Endothelial cell of umbilical vein (primary cell): ENCODE data around the gene KRCC1.
"Not testable (repeated sequence)": the region's sequence is repeated elsewhere in the genome, so short reads cannot be mapped to it uniquely, and the experiment has no call there.

Experiments used
- EZH2 ChIP-seq: IDR thresholded peaks from 2 replicates; pipeline ENCODE4 v1.6.1; 2012; ENCODE audit warnings: borderline replicate concordance, low read depth, mild to moderate bottlenecking, moderate library complexity, low read length, inconsistent platforms; ENCODE audit not compliant: severe bottlenecking
- POLR2A ChIP-seq: IDR thresholded peaks from 2 replicates; pipeline ENCODE4 v1.6.1; 2012; ENCODE audit warnings: low read depth, mild to moderate bottlenecking, control low read depth, low read length
- POLR2AphosphoS5 ChIP-seq: IDR thresholded peaks from 2 replicates; pipeline ENCODE4 v1.6.1; 2012; ENCODE audit warnings: low read depth, mild to moderate bottlenecking, control low read depth, low read length, moderate library complexity; ENCODE audit not compliant: insufficient read depth
- TF ChIP-seq, protein P1 (sequence below): IDR thresholded peaks from 2 replicates; pipeline ENCODE4 v1.6.1; 2011; ENCODE audit not compliant: insufficient read depth, insufficient read length
- TF ChIP-seq, protein P2 (sequence below), 2 donors: IDR thresholded peaks; 1 replicate in 1 of 2; 2 replicates in 1 of 2; pipeline ENCODE4 v1.5.1; 2011; ENCODE audit warnings: low read length in 2 of 2, mild to moderate bottlenecking in 2 of 2, moderate library complexity in 2 of 2, control low read depth in 1 of 2, inconsistent platforms in 1 of 2, low read depth in 1 of 2; ENCODE audit not compliant: insufficient read depth in 1 of 2; ENCODE audit errors: extremely low read depth in 1 of 2

DNA sequence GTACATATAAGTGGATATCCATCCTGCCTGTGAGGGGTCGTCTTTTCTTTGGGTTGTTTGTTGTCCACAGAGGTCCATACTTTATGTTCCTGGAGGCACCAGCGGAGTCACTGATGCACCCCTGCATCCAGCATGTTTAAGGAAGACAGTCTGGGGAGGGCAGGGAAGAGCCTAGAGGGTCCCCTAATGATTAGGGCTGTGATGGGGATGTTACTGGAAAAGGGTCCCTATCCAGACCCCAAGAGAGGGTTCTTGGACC lies 37.9 kb downstream of the KRCC1 start:
- TF ChIP-seq, protein P1, sequence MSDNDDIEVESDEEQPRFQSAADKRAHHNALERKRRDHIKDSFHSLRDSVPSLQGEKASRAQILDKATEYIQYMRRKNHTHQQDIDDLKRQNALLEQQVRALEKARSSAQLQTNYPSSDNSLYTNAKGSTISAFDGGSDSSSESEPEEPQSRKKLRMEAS, result not testable (repeated sequence)
- not testable (repeated sequence) for TF ChIP-seq EZH2, POLR2AphosphoS5, POLR2A
- TF ChIP-seq, protein P2, sequence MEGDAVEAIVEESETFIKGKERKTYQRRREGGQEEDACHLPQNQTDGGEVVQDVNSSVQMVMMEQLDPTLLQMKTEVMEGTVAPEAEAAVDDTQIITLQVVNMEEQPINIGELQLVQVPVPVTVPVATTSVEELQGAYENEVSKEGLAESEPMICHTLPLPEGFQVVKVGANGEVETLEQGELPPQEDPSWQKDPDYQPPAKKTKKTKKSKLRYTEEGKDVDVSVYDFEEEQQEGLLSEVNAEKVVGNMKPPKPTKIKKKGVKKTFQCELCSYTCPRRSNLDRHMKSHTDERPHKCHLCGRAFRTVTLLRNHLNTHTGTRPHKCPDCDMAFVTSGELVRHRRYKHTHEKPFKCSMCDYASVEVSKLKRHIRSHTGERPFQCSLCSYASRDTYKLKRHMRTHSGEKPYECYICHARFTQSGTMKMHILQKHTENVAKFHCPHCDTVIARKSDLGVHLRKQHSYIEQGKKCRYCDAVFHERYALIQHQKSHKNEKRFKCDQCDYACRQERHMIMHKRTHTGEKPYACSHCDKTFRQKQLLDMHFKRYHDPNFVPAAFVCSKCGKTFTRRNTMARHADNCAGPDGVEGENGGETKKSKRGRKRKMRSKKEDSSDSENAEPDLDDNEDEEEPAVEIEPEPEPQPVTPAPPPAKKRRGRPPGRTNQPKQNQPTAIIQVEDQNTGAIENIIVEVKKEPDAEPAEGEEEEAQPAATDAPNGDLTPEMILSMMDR (IDR thresholded peaks at IDR 0.05; ENCODE audit: extremely low read depth in 1 of 2, insufficient read depth in 1 of 2, low read depth in 1 of 2, low read length in 2 of 2), result not testable (repeated sequence)
